Measurements from ENCODE around the gene RNFT2. TPM values are rescaled to one million over a fixed set of nuclear protein-coding genes. Genes with fewer than 3 reads are reported as not detected.

The RNFT2 gene
- total and polyA plus RNA-seq, 7 donors: 0.04 to 0.64 (median 0.36) TPM

DNA sequence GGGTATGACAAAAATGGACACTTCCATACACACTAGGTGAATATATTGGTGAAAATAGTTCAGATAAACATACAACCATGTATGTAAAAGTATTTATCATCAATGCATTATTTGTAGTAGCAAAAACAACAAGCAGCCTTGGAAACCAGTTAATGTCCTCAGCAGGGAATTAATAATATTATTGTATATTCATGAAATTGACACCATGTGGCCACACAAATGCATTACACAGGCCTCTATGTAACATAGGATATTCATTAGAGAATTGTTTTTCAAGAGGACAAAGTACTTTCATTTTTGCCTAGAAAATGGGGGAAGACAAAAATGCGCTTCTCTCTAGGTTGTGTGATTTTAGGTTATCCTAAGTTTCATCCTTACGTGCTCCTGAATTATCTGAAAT lies 24.6 kb upstream of the RNFT2 start:
- no peak overlapping the region for H3K4me3 ChIP-seq
- H3K4me1 ChIP-seq: peaks cover 45% of the 10 kb centered on the region
- intact Hi-C loops (cut with DNase I): loop anchor here in 1 of 2 donors (10.0 kb wide), 1 partner anchor 729 kb away; no protein-coding TSS in a partner anchor
- no peaks in the 10 kb centered on the region for H3K27me3 ChIP-seq (ENCODE audit: insufficient read depth in 3 of 3, low read length in 2 of 3)
- 96 to 100% (median 96%) methylated on average over 2 of the region's 2 CpGs for WGBS, 3 donors
- H3K36me3 ChIP-seq (ENCODE audit: insufficient read depth in 1 of 2, low read depth in 1 of 2): peaks cover 0 to 3% of the 10 kb centered on the region in 2 donors
- TF ChIP-seq CTCF (IDR thresholded peaks at IDR 0.05): no peak
- H3K27ac ChIP-seq: no peak overlapping the region
- no peaks in the 10 kb centered on the region for H3K9me3 ChIP-seq
- ATAC-seq: no peak
- DNase-seq: no peak

- TF ChIP-seq CTCF (IDR thresholded peaks at IDR 0.05): no peak
- H3K9me3 ChIP-seq: no peaks in the 10 kb centered on the region
- no peaks in the 10 kb centered on the region for H3K27me3 ChIP-seq (ENCODE audit: insufficient read depth in 3 of 3, low read length in 2 of 3)
- 74 to 91% (median 82%) methylated on average over 9 of the region's 9 CpGs for WGBS, 3 donors
- no peak overlapping the region for H3K27ac ChIP-seq
- H3K4me1 ChIP-seq: peaks cover 45% of the 10 kb centered on the region
- peaks cover 0 to 3% of the 10 kb centered on the region in 2 donors for H3K36me3 ChIP-seq (ENCODE audit: insufficient read depth in 1 of 2, low read depth in 1 of 2)
- no peak for ATAC-seq
- intact Hi-C loops (cut with DNase I): loop anchor here in 1 of 2 donors (10.0 kb wide), 1 partner anchor 729 kb away; no protein-coding TSS in a partner anchor
- DNase-seq: peak; percentile 34 to 65
- no peak overlapping the region for H3K4me3 ChIP-seq
Observed at GRCh38 chr12:116714175-116714574, 23.9 kb upstream of the RNFT2 start.

GRCh38 chr12:116717466-116718437 lies 20.4 kb upstream of the RNFT2 start:
- no peaks in the 10 kb centered on the region for H3K27me3 ChIP-seq (ENCODE audit: insufficient read depth in 3 of 3, low read length in 2 of 3)
- peak overlapping the region; percentile 82 for H3K27ac ChIP-seq
- 20 to 37% (median 23%) methylated on average over 27 of the region's 27 CpGs for WGBS, 3 donors
- ATAC-seq (peak; percentile 95 to 98 (median 96)), DNase-seq (peak; percentile 84 to 92)
- intact Hi-C loops (cut with DNase I): loop anchor here in 1 of 2 donors (10.0 kb wide), 1 partner anchor 733 kb away; no protein-coding TSS in a partner anchor
- H3K9me3 ChIP-seq: no peaks in the 10 kb centered on the region
- peaks cover 37% of the 10 kb centered on the region for H3K4me1 ChIP-seq
- H3K4me3 ChIP-seq: peak overlapping the region; percentile 57
- H3K36me3 ChIP-seq (ENCODE audit: insufficient read depth in 1 of 2, low read depth in 1 of 2): peaks cover 3 to 18% of the 10 kb centered on the region in 2 donors
- TF ChIP-seq CTCF (IDR thresholded peaks at IDR 0.05): no peak

DNA sequence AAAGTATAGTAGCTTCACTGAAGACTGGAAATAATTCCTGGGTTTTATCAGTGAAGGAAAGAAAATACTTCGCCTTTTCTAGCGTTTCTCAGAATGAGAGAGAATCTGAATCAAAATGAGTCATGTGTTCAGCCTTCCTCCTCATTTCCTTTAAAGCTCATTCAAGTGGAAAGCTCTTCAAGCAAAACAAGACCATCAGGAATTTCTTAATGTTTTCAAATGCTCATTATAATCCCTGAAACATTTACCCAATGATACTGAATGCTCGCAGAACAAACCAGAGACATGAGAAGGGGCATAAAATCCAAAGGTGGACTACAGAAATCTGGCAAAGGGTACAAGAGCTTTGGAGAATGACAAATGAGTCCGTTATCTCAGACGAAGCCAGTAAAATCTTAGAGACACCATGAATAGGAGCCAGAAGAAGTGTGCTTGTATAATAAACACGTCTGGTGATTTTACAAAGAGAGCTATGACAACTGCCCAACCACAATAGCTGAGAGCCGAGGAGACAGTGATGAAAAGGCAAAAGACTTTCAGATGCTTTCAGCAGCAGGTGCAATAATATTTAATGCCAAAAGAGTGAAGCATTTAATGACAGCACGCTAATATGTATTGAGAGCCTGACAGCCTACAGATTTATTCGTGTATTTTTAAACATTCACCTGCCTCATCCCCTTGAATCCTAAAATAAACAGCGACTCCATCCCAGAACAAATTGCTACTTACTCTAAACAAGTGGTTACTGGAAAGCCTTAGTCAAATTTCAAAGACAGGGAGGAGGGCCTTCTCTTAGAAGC lies 19.3 kb upstream of the RNFT2 start:
- Histone ChIP-seq H3K9me3 (no peaks in the 10 kb centered on the region), H3K27ac (peak overlapping the region; percentile 82), H3K27me3 (ENCODE audit: insufficient read depth in 3 of 3, low read length in 2 of 3) (no peaks in the 10 kb centered on the region), H3K4me3 (no peak overlapping the region), H3K36me3 (ENCODE audit: insufficient read depth in 1 of 2, low read depth in 1 of 2) (peaks cover 3 to 24% of the 10 kb centered on the region in 2 donors), H3K4me1 (peaks cover 37% of the 10 kb centered on the region)
- 39 to 51% (median 39%) methylated on average over 10 of the region's 10 CpGs for WGBS, 3 donors
- no peak for TF ChIP-seq CTCF (IDR thresholded peaks at IDR 0.05)
- intact Hi-C loops (cut with DNase I): loop anchor here in 1 of 2 donors (10.0 kb wide), 1 partner anchor 734 kb away; no protein-coding TSS in a partner anchor
- DNase-seq: no peak
- peak; percentile 62 to 73 (median 67) for ATAC-seq
